Ovary (tissue), 9 donors: ENCODE measurements around the gene TSPEAR. TPM values are rescaled to one million over a fixed set of nuclear protein-coding genes. Genes with fewer than 3 reads are reported as not detected.

ENCODE experiments used
- DNase-seq, 5 donors: peaks; one replicate each; pipeline ENCODE4 v3.0.0-alpha.2; 2019 to 2020
- H3K27ac ChIP-seq, 2 donors: fragments of 200-600 bp; one replicate each; pipeline versions ENCODE4 v1.5.1 to v1.8.0; 2019 to 2022
- H3K27me3 ChIP-seq: fragments of 200-600 bp; one replicate; pipeline ENCODE4 v1.8.0; 2022
- H3K36me3 ChIP-seq: fragments of 200-600 bp; sonication (generic); one replicate; pipeline ENCODE4 v1.5.1; 2019
- H3K4me1 ChIP-seq: one replicate; pipeline ENCODE4 v1.8.1; 2013; ENCODE audit warnings: mild to moderate bottlenecking, moderate library complexity; ENCODE audit not compliant: insufficient read depth
- H3K4me3 ChIP-seq: fragments of 200-600 bp; sonication (generic); one replicate; pipeline ENCODE4 v1.5.1; 2017
- H3K9me3 ChIP-seq, 2 donors: fragments of 200-600 bp in 1 of 2; sonication (generic) in 1 of 2; one replicate each; pipeline versions ENCODE4 v1.5.1 to v1.8.1; 2013 to 2019; ENCODE audit warnings: mild to moderate bottlenecking in 1 of 2, moderate library complexity in 1 of 2
- CTCF ChIP-seq, 3 donors: fragments of 450-650 bp in 2 of 3; fragments of 200-600 bp in 1 of 3; IDR thresholded peaks; one replicate each; pipeline versions ENCODE4 v1.5.1 to v1.8.0; 2016 to 2022; ENCODE audit warnings: antibody characterized with exemption in 3 of 3, mild to moderate bottlenecking in 1 of 3
- EP300 ChIP-seq: sonication (generic); formaldehyde crosslinking; IDR thresholded peaks from one replicate; pipeline ENCODE4 v1.6.1; 2017; ENCODE audit warnings: antibody characterized with exemption
- POLR2A ChIP-seq: fragments of 450-650 bp; IDR thresholded peaks from one replicate; pipeline ENCODE4 v1.6.1; 2017; ENCODE audit warnings: antibody characterized with exemption, mild to moderate bottlenecking, moderate library complexity
- WGBS, 3 donors: extraction: QIAGEN DNeasy Blood & Tissue Kit in 1 of 3; methylation state at CpG; one replicate each; pipeline versions ENCODE4 v1.1.5 to v1.1.7; 2013 to 2017; 5-methylcytosine and 5-hydroxymethylcytosine counted together
- intact Hi-C, 4 donors: fragments of 100-400 bp; cut with DNase I; formaldehyde crosslinking; loops; one replicate each; pipeline versions ENCODE4 v1.11.0 to v1.15.1; 2022 to 2023
- polyA plus RNA-seq, 2 donors: library from polyadenylated mRNA; stranded (reverse); fragments of 200-250 nt in 1 of 2; fragments of 350-450 nt in 1 of 2; fragmentation: Illumina TruSeq in 1 of 2; extraction: RNeasy Lipid Tissue Mini Kit (QIAGEN cat#74804) in 1 of 2; gene quantifications; one replicate each; pipeline ENCODE4 v1.2.3, GENCODE V29; 2013 to 2014
- total RNA-seq, 7 donors: library from RNA; depleted of rRNA in 2 of 7; stranded (reverse); fragments of >200 nt in 2 of 7; fragmentation: NEBNext Ultra II Directional in 3 of 7; extraction: Animal tissue kit (Norgen Biotek cat#: 25700) in 3 of 7; gene quantifications; one replicate each; pipeline versions ENCODE4 v1.1.0 to v1.2.4, GENCODE V29; 2016 to 2023
- donor health status: DM: no; HTN: no; CAD: no; lungs with moderate emphysema.
- donor health status: DM: no; HTN: no; CAD: no.
- donor health status: Bipolar disorder and iron deficiency.
- donor health status: DM: yes; HTN: yes; CAD: no.
- donor health status: DM: no; HTN: no; CAD: no.
- donor health status: DM: yes; HTN: yes; CAD: no.

Gene TSPEAR
- total and polyA plus RNA-seq, 9 donors: 0.07 to 0.27 (median 0.11) TPM; not detected in 4

GRCh38 chr21:44542716-44543115 lies 168.7 kb downstream of the TSPEAR start:
- intact Hi-C loops: no loop called here

GRCh38 chr21:44540741-44541288 lies 170.6 kb downstream of the TSPEAR start:
- H3K27ac ChIP-seq: no peak overlapping the region
- 74 to 78% (median 75%) methylated on average over 11 of the region's 11 CpGs for WGBS, 3 donors
- no peak overlapping the region for H3K4me3 ChIP-seq
- no peaks in the 10 kb centered on the region for H3K36me3 ChIP-seq
- intact Hi-C loops: no loop called here
- no peak for DNase-seq
- TF ChIP-seq EP300 (no peak), CTCF (IDR thresholded peaks at IDR 0.05) (no peak), POLR2A (no peak)
- H3K27me3 ChIP-seq: no peaks in the 10 kb centered on the region
- H3K4me1 ChIP-seq: no peaks in the 10 kb centered on the region
- no peaks in the 10 kb centered on the region for H3K9me3 ChIP-seq

More at GRCh38 chr21:44542716-44543115, 168.7 kb downstream of the TSPEAR start:
- Histone ChIP-seq H3K4me3 (no peak overlapping the region), H3K27me3 (no peaks in the 10 kb centered on the region), H3K4me1 (no peaks in the 10 kb centered on the region), H3K36me3 (no peaks in the 10 kb centered on the region), H3K9me3 (no peaks in the 10 kb centered on the region), H3K27ac (no peak overlapping the region)
- DNase-seq: no peak
- WGBS, 3 donors: 61 to 82% (median 77%) methylated on average over 1 of the region's 1 CpG
- TF ChIP-seq CTCF (IDR thresholded peaks at IDR 0.05): no peak
- TF ChIP-seq EP300: no peak
- no peak for TF ChIP-seq POLR2A

DNA sequence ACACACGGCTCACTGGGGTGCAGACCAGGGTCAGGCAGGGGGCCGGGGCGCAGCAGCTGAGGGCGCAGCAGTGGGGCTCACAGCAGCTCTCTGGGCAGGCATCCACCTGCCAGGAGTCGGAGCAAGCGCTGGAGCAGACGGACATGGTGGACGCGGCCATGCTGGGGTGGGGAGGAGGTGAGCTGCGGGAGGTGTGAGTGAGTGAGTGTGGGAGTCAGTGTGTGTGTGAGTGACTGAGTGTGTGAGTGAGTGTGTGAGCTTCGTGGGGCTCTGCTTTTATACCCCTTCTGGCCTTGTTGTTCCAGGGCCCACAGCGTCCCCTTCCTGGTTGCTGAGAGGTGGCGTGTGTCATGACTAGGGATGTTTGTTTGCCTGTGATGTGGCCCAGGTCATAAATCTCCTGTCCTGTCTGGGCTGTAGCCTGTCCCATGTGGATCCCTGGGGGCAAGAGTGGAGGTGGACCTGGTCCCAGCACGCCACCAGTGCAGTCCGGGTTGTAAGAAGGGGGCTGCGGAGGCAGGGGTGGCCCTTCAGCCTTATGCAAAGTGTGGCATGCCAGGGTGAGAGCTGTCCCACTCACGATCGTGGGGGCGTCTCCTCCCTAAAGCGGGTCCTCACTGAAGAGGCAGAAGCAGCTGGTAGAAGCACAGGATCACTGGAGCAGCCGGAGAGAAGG lies 171.2 kb downstream of the TSPEAR start, which contains the start of gene KRTAP10-1:
KRTAP10-1 (minus strand) TSS at position 205 of the 676 bp plus-strand sequence; CDS start at position 160, 45 bp downstream.
- TF ChIP-seq CTCF (IDR thresholded peaks at IDR 0.05) (no peak), EP300 (no peak), POLR2A (no peak)
- Histone ChIP-seq H3K27me3 (no peaks in the 10 kb centered on the region), H3K9me3 (no peaks in the 10 kb centered on the region), H3K4me1 (no peaks in the 10 kb centered on the region), H3K4me3 (no peak within 1 kb of the TSS), H3K36me3 (no peaks in the 10 kb centered on the region), H3K27ac (no peak within 1 kb of the TSS)
- intact Hi-C loops: no loop called here
- peak in 1 of 5 donors; percentile 3 for DNase-seq
- 47 to 57% (median 51%) methylated on average over 20 to 21 of the region's 21 CpGs for WGBS, 3 donors

DNA sequence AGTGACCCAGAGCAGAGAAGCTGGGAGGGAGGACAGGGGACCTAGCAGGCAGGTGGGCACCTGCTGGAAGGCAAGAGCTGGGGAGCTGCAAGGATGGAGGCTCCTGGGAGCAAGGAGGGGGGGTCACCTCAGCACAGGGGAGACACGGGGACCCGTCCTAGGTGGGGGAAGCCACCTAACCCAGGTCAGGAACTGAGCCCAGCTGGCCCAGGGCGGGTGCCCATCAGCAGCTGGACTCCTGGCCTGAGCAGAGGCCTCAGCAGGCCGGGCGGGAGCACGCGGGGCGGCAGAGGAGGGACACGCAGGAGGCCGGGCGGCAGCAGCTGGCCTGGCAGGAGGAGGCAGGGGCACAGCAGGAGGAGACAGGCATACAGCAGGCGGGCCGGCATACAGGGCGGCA lies 172.3 kb downstream of the TSPEAR start:
- intact Hi-C loops: no loop called here
- Histone ChIP-seq H3K9me3 (no peaks in the 10 kb centered on the region), H3K27me3 (no peaks in the 10 kb centered on the region), H3K4me1 (no peaks in the 10 kb centered on the region), H3K36me3 (no peaks in the 10 kb centered on the region), H3K27ac (no peak overlapping the region), H3K4me3 (no peak overlapping the region)
- DNase-seq: peak in 1 of 5 donors; percentile 2
- no peak for TF ChIP-seq POLR2A
- TF ChIP-seq EP300: no peak
- TF ChIP-seq CTCF (IDR thresholded peaks at IDR 0.05): no peak
- WGBS, 3 donors: 59 to 76% (median 73%) methylated on average over 14 of the region's 14 CpGs
